GM18909 (cell line): ENCODE measurements around the gene RAB26.
"Not testable (repeated sequence)": the region's sequence is repeated elsewhere in the genome, so short reads cannot be mapped to it uniquely, and the experiment has no call there.

ENCODE experiments used
- ATAC-seq: cut with Tn5 transposase; IDR thresholded peaks from one replicate; pipeline ENCODE4 v1.9.1; 2021; ENCODE audit warnings: mild to moderate bottlenecking; ENCODE audit not compliant: unreplicated experiment, poor library complexity

Gene RAB26

GRCh38 chr16:2115591-2115973, 32.8 kb upstream of the RAB26 start:
- ATAC-seq, result no peak

- not testable (repeated sequence) for ATAC-seq
These were observed 32.0 kb upstream of the RAB26 start for GRCh38 chr16:2116428-2116827.

- ATAC-seq, result not testable (repeated sequence)
These were observed 31.1 kb upstream of the RAB26 start for GRCh38 chr16:2117341-2117740.

- ATAC-seq, result not testable (repeated sequence)
These were observed 30.3 kb upstream of the RAB26 start for GRCh38 chr16:2117960-2118722.

GRCh38 chr16:2121325-2121724, 27.1 kb upstream of the RAB26 start:
- ATAC-seq, result not testable (repeated sequence)

- ATAC-seq, result no peak
These were observed 26.6 kb upstream of the RAB26 start for GRCh38 chr16:2121853-2122252.

- ATAC-seq, result no peak
These were observed 26.0 kb upstream of the RAB26 start for GRCh38 chr16:2122429-2122828.

GRCh38 chr16:2122934-2123683, 25.3 kb upstream of the RAB26 start:
- not testable (repeated sequence) for ATAC-seq

- ATAC-seq, result not testable (repeated sequence)
These were observed 24.6 kb upstream of the RAB26 start for GRCh38 chr16:2123706-2124376.

GRCh38 chr16:2124377-2124693, 24.1 kb upstream of the RAB26 start:
- ATAC-seq, result not testable (repeated sequence)

- not testable (repeated sequence) for ATAC-seq
These were observed 23.6 kb upstream of the RAB26 start for GRCh38 chr16:2124694-2125444.

GRCh38 chr16:2125609-2126008, 22.8 kb upstream of the RAB26 start:
- not testable (repeated sequence) for ATAC-seq

GRCh38 chr16:2126161-2126743, 22.2 kb upstream of the RAB26 start:
- not testable (repeated sequence) for ATAC-seq

- not testable (repeated sequence) for ATAC-seq
These were observed 21.4 kb upstream of the RAB26 start for GRCh38 chr16:2126928-2127556.

- ATAC-seq, result not testable (repeated sequence)
These were observed 20.7 kb upstream of the RAB26 start for GRCh38 chr16:2127630-2128280.

- not testable (repeated sequence) for ATAC-seq
These were observed 19.2 kb upstream of the RAB26 start for GRCh38 chr16:2129251-2129650.

- ATAC-seq, result not testable (repeated sequence)
These were observed 18.5 kb upstream of the RAB26 start for GRCh38 chr16:2129890-2130447.

GRCh38 chr16:2133797-2134196, 14.6 kb upstream of the RAB26 start:
- ATAC-seq, result not testable (repeated sequence)

- ATAC-seq, result not testable (repeated sequence)
These were observed 13.4 kb upstream of the RAB26 start for GRCh38 chr16:2135071-2135470.
